Sigmoid colon (tissue), 4 donors: Measurements from ENCODE around the gene OTOL1.

ENCODE experiments used
- CTCF ChIP-seq, 4 experiments: fragments of 450-650 bp in 3 of 4; fragments of 200-600 bp in 1 of 4; IDR thresholded peaks; one replicate each; pipeline ENCODE4 v1.5.1; 2016 to 2019; ENCODE audit warnings: antibody characterized with exemption in 4 of 4, mild to moderate bottlenecking in 3 of 4, moderate library complexity in 2 of 4
- POLR2A ChIP-seq, 2 donors: fragments of 450-650 bp; IDR thresholded peaks; one replicate each; pipeline ENCODE4 v1.6.1; 2016; ENCODE audit warnings: antibody characterized with exemption in 2 of 2, mild to moderate bottlenecking in 2 of 2, moderate library complexity in 2 of 2
- POLR2AphosphoS5 ChIP-seq, 4 donors: sonication (generic); formaldehyde crosslinking; IDR thresholded peaks; one replicate each; pipeline ENCODE4 v1.6.1; 2017; ENCODE audit warnings: antibody characterized with exemption in 4 of 4

GRCh38 chr3:161471211-161471610 lies 25.4 kb upstream of the OTOL1 start:
- TF ChIP-seq CTCF (IDR thresholded peaks at IDR 0.05) (no peak), POLR2A (IDR thresholded peaks at IDR 0.05) (no peak), POLR2AphosphoS5 (IDR thresholded peaks at IDR 0.05) (no peak)
